K562 (cell line): ENCODE measurements around the gene PPT1. TPM values are rescaled to one million over a fixed set of nuclear protein-coding genes. Genes with fewer than 3 reads are reported as not detected.

Source experiments
- CGGBP1 ChIP-seq: fragments of 250-450 bp; sonication (Bioruptor Pico); IDR thresholded peaks from 2 replicates; pipeline ENCODE4 v1.9.0; 2021; ENCODE audit warnings: mild to moderate bottlenecking
- HMG20B ChIP-seq: fragments of 250-450 bp; sonication (Bioruptor Pico); IDR thresholded peaks from 2 replicates; pipeline ENCODE4 v1.5.0; 2021; ENCODE audit warnings: mild to moderate bottlenecking
- L3MBTL2 ChIP-seq: fragments of 450-650 bp; IDR thresholded peaks from 2 replicates; pipeline ENCODE4 v1.6.1; 2016; ENCODE audit warnings: mild to moderate bottlenecking, moderate library complexity
- PKNOX1 ChIP-seq: fragments of 450-650 bp; IDR thresholded peaks from 2 replicates; pipeline ENCODE4 v1.6.1; 2016
- RBM15 ChIP-seq: fragments of 200-400 bp; formaldehyde crosslinking; IDR thresholded peaks from 2 replicates; pipeline ENCODE4 v1.6.1; 2018; ENCODE audit warnings: mild to moderate bottlenecking, low read length, moderate library complexity; ENCODE audit not compliant: insufficient read depth
- REST ChIP-seq, 2 experiments: fragments of 450-650 bp; formaldehyde crosslinking in 1 of 2; IDR thresholded peaks; 2 replicates each; pipeline versions ENCODE4 v1.4.0 to v1.6.1; 2014 to 2020; ENCODE audit warnings: mild to moderate bottlenecking in 2 of 2, borderline replicate concordance in 1 of 2, low read depth in 1 of 2
- THRA ChIP-seq: fragments of 450-650 bp; IDR thresholded peaks from 2 replicates; pipeline ENCODE4 v1.6.1; 2017; ENCODE audit warnings: mild to moderate bottlenecking, moderate library complexity
- ZBTB11 ChIP-seq, 3 experiments: fragments of 200-800 bp in 1 of 3; fragments of 250-450 bp in 1 of 3; fragments of 450-650 bp in 1 of 3; sonication (Bioruptor Pico) in 1 of 3; sonication (Bioruptor generic) in 1 of 3; formaldehyde crosslinking in 1 of 3; IDR thresholded peaks; 2 replicates each; pipeline versions ENCODE4 v1.6.1 to v1.8.0; 2016 to 2022; ENCODE audit warnings: mild to moderate bottlenecking in 2 of 3, missing genetic modification characterization in 2 of 3, missing compliant biosample characterization in 1 of 3, moderate library complexity in 1 of 3
- ZFP1 ChIP-seq: fragments of 450-650 bp; formaldehyde crosslinking; IDR thresholded peaks from 2 replicates; pipeline ENCODE4 v1.4.0; 2020; ENCODE audit warnings: mild to moderate bottlenecking, mixed read lengths
- ZNF212 ChIP-seq: fragments of 450-650 bp; formaldehyde crosslinking; IDR thresholded peaks from 2 replicates; pipeline ENCODE4 v1.4.0; 2020; ENCODE audit warnings: mild to moderate bottlenecking
- ZNF253 ChIP-seq: fragments of 250-450 bp; sonication (Bioruptor Pico); conservative IDR thresholded peaks from 2 replicates; pipeline ENCODE4 v1.6.1; 2021; ENCODE audit warnings: mild to moderate bottlenecking
- ZNF561 ChIP-seq: fragments of 450-650 bp; formaldehyde crosslinking; conservative IDR thresholded peaks from 2 replicates; pipeline ENCODE4 v1.4.0; 2020; ENCODE audit warnings: mild to moderate bottlenecking, moderate library complexity
- polyA plus RNA-seq, 8 experiments: library from polyadenylated mRNA; depleted of rRNA in 4 of 8; stranded (reverse) in 5 of 8; unstranded in 3 of 8; fragments of >200 nt; fragmentation: Nextera tagmentation in 2 of 8; fragmentation: Illumina TruSeq in 1 of 8; extraction: Ambion mirVana in 2 of 8; extraction: Trizol in 1 of 8; gene quantifications; 2 replicates each; pipeline versions ENCODE4 v1.2.1 to v1.2.3, GENCODE V29; 2011 to 2014; ENCODE audit warnings: inconsistent platforms in 1 of 8, missing spikeins in 1 of 8
- total RNA-seq, 7 experiments: library from RNA; depleted of rRNA in 6 of 7; stranded (reverse); fragments of >200 nt in 6 of 7; fragmentation: Illumina TruSeq in 2 of 7; extraction: Trizol in 2 of 7; gene quantifications; 2 replicates each; pipeline versions ENCODE4 v1.2.1 to v1.2.3, GENCODE V29; 2011 to 2021; ENCODE audit warnings: low replicate concordance in 1 of 7

The PPT1 gene
- total and polyA plus RNA-seq, 9 of the 15 experiments (the other 6 are each of a cell fraction or from before 2014, with no cell fraction given) = 72.2 to 285 (median 143) TPM

GRCh38 chr1:40107290-40107959, 10.4 kb upstream of the PPT1 start (continued):
- TF ChIP-seq THRA (no peak), ZBTB11 (CRISPR knock-in tag; IDR thresholded peaks at IDR 0.05) (no peak), ZNF561 (CRISPR knock-in tag) (no peak), ZNF253 (CRISPR knock-in tag) (no peak), REST (IDR thresholded peaks at IDR 0.05; ENCODE audit: borderline replicate concordance) (no peak), REST (CRISPR knock-in tag; IDR thresholded peaks at IDR 0.05; ENCODE audit: low read depth) (no peak), HMG20B (CRISPR knock-in tag) (no peak), PKNOX1 (no peak), ZNF212 (CRISPR knock-in tag) (no peak), RBM15 (no peak), ZFP1 (CRISPR knock-in tag) (no peak), CGGBP1 (CRISPR knock-in tag) (no peak), L3MBTL2 (no peak)
